Lower leg skin (tissue), 4 donors: Measurements from ENCODE around the gene GABRR3. TPM values are rescaled to one million over a fixed set of nuclear protein-coding genes. Genes with fewer than 3 reads are reported as not detected.
A peak's percentile ranks its signal among the peaks of the same experiment; 100 is the strongest.

Experiments used
- DNase-seq, 2 donors: peaks; one replicate each; pipeline ENCODE4 v3.0.0-alpha.2; 2019; ENCODE audit warnings: low spot score in 2 of 2
- H3K4me3 ChIP-seq: fragments of 200-600 bp; sonication (generic); 2 replicates; pipeline ENCODE4 v1.5.1; 2017; ENCODE audit warnings: mild to moderate bottlenecking, low read depth; ENCODE audit not compliant: poor library complexity, severe bottlenecking
- CTCF ChIP-seq, 3 donors: fragments of 450-650 bp; IDR thresholded peaks; one replicate each; pipeline ENCODE4 v1.5.1; 2016; ENCODE audit warnings: antibody characterized with exemption in 3 of 3, mild to moderate bottlenecking in 3 of 3, moderate library complexity in 2 of 3
- POLR2A ChIP-seq, 2 donors: fragments of 450-650 bp; IDR thresholded peaks; one replicate each; pipeline ENCODE4 v1.6.1; 2016 to 2017; ENCODE audit warnings: antibody characterized with exemption in 2 of 2, mild to moderate bottlenecking in 1 of 2, moderate library complexity in 1 of 2
- WGBS, 2 donors: methylation state at CpG; one replicate each; pipeline ENCODE4 v1.1.5; 2018; 5-methylcytosine and 5-hydroxymethylcytosine counted together
- intact Hi-C: fragments of 100-400 bp; cut with DNase I; formaldehyde crosslinking; loops from one replicate; pipeline ENCODE4 v1.15.0; 2023; ENCODE audit warnings: low total_unique reads
- total RNA-seq, 4 donors: library from RNA; depleted of rRNA; stranded (reverse); fragments of >200 nt; gene quantifications; one replicate each; pipeline ENCODE4 v1.1.0, GENCODE V29; 2016

GABRR3 gene
- total RNA-seq, 4 donors from 2014 or later, result not detected

DNA sequence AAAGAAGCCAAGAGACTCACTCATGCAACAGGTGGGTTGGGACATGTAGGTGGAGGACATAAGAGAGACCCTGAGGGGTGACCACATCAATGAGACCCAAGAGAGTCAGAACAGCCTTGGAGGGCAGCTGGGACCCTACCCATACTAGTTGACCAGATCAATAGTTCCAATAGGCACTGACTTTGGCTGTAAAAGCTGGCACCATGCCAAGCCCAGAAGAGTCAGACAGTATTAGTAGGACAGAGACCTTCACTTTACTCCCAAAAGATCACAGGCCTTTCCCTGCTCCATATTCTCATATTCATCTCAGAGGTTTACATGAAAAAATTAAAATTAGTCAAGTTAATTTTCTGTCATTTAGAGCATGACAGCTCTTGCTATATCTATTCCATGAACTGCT is 20.9 kb upstream of the GABRR3 start:
- H3K4me3 ChIP-seq, result no peak overlapping the region
- no peak for DNase-seq
- intact Hi-C loops, result no loop called here
- TF ChIP-seq POLR2A (IDR thresholded peaks at IDR 0.05), result no peak
- TF ChIP-seq CTCF (IDR thresholded peaks at IDR 0.05), result no peak

- DNase-seq, result no peak
- H3K4me3 ChIP-seq, result no peak overlapping the region
- intact Hi-C loops, result loop anchor here (10.0 kb wide), 1 partner anchor 276 kb away; no protein-coding TSS in a partner anchor
- TF ChIP-seq CTCF (IDR thresholded peaks at IDR 0.05) (no peak), POLR2A (IDR thresholded peaks at IDR 0.05) (no peak)
- WGBS, 2 donors, result 89 to 93% methylated on average over 1 of the region's 1 CpG
These were observed 14.2 kb upstream of the GABRR3 start for GRCh38 chr3:98049271-98049670.

DNA sequence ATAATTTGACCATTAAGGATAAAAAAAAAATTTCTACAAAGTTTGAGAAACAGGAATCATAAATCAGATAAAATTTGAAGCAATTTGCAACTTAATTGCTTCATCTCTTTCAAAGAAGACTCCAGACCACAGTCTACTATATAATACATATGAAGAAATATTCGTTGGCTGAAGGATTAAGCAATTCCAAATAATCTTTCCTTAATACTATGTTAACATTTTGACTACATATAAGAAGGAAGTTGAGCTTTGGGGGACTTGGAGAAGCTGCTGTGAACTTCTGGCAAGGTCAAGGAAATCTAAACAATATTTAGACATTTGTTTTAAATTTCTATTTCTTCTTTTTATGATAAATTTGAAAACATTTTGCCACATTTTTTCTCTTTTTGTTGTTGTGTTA is 13.5 kb upstream of the GABRR3 start:
- intact Hi-C loops, result loop anchor here (10.0 kb wide), 1 partner anchor 276 kb away; no protein-coding TSS in a partner anchor
- no peak for DNase-seq
- no peak overlapping the region for H3K4me3 ChIP-seq
- TF ChIP-seq POLR2A (IDR thresholded peaks at IDR 0.05) (no peak), CTCF (IDR thresholded peaks at IDR 0.05) (no peak)
- WGBS, 2 donors, result 32 to 46% methylated on average over 1 of the region's 1 CpG

DNA sequence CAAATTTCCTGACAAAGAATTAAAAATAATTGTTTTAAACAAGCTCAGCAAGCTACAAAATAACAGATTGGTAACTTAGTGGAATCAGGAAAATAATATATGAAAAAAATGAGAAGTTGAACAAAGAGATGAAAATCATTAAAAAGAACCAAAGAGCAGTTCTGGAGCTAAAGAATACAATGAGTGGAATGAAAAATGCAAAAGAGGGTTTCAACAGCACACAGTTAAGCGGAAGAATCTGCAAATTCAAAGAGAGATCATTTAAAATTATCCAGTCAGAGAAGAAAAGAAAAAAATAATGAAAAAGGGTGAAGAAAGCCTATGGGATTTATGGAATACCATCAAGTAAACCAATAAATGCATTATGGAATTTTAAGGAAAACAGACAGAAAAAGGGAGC is 6.2 kb upstream of the GABRR3 start:
- intact Hi-C loops, result loop anchor here (10.0 kb wide), 1 partner anchor 283 kb away; no protein-coding TSS in a partner anchor
- no peak overlapping the region for H3K4me3 ChIP-seq
- TF ChIP-seq CTCF (IDR thresholded peaks at IDR 0.05) (no peak), POLR2A (IDR thresholded peaks at IDR 0.05) (no peak)
- WGBS, 2 donors, result 89 to 91% methylated on average over 1 of the region's 1 CpG
- no peak for DNase-seq

DNA sequence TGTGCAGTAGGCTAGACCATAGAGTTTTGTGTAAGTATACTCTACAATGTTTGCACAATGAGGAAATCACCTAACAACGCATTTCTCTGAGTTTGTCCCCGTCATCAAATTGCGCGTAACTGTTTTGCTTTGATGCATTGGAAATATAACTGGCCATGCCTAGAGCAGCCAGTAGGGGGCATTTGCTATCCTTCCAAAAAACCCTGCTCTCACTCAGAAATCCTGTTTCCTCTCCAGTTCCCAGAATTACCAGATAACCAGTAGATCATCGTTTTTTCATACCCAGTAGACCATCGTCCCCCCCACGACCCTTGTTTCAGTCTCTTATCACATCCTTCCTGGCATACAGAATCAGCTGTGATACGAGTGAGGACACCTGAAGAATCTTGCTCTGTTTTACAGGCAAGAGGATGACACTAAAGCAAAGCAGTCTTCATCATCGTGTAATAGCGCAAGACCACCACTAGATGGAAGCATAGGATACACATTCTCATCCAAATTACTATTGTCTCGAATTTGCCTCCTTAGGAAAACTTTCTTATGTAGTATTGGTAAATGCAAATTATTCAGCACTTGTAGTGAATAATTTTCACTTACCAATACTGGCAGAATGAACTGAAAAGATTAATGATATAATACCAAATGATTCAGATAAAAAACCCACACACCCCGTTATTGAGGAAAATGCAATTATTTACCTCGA is 4.4 kb upstream of the GABRR3 start:
- peak in 1 of 2 donors; percentile 76 for DNase-seq
- no peak overlapping the region for H3K4me3 ChIP-seq
- 12 to 16% methylated on average over 13 of the region's 13 CpGs for WGBS, 2 donors
- intact Hi-C loops, result loop anchor here (10.0 kb wide), 1 partner anchor 285 kb away; no protein-coding TSS in a partner anchor
- peak in 1 of 3 donors; percentile 85 for TF ChIP-seq CTCF (IDR thresholded peaks at IDR 0.05)
- TF ChIP-seq POLR2A (IDR thresholded peaks at IDR 0.05), result no peak

DNA sequence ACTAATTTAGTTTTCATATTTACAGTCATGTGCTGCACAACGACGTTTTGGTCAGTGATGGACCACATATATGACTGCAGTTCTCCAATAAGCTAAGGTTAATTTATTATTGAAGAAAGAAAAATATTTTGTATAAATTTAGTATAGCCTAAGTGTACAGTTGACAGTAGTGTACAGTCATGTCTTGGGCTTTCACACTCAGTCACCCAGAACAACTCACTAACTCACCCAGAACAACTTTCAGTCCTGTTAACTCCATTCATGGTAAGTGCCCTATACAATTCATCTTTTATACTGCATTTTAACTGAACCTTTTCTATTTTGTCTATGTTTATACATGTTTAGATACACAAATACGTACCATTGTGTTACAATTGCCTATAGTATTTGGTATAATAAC is 3.8 kb upstream of the GABRR3 start:
- TF ChIP-seq POLR2A (IDR thresholded peaks at IDR 0.05), result no peak
- TF ChIP-seq CTCF (IDR thresholded peaks at IDR 0.05), result no peak
- no peak overlapping the region for H3K4me3 ChIP-seq
- intact Hi-C loops, result no loop called here
- DNase-seq, result no peak
- 77 to 79% methylated on average over 3 of the region's 3 CpGs for WGBS, 2 donors
